Stimulated activated memory B cell treated with anti-CD40 and anti-IgM and Interleukin-4, amounts not matched to agents 10 μg/mL and 1 μg/mL and 100 μg/mL, for 72 hours (primary cell): Measurements from ENCODE around the gene DCANP1.
A peak's percentile ranks its signal among the peaks of the same experiment; 100 is the strongest.

ENCODE experiments used
- ATAC-seq: fragments of 150-1000 bp; cut with Tn5 transposase; 2 replicates; pipeline ENCODE4 v1.10.0; 2021
- H3K27ac Mint-ChIP-seq: one replicate; pipeline ENCODE4 v1.8.0; 2022; ENCODE audit warnings: mild to moderate bottlenecking, mixed read lengths
- H3K27me3 Mint-ChIP-seq: one replicate; pipeline ENCODE4 v1.8.0; 2022; ENCODE audit warnings: mixed read lengths
- H3K36me3 Mint-ChIP-seq: one replicate; pipeline ENCODE4 v1.8.0; 2022; ENCODE audit warnings: mixed read lengths
- H3K4me1 Mint-ChIP-seq: one replicate; pipeline ENCODE4 v1.8.0; 2022; ENCODE audit warnings: mixed read lengths
- H3K4me3 Mint-ChIP-seq: one replicate; pipeline ENCODE4 v1.8.0; 2022; ENCODE audit warnings: mild to moderate bottlenecking, moderate library complexity, mixed read lengths
- H3K9me3 Mint-ChIP-seq: one replicate; pipeline ENCODE4 v1.8.0; 2022; ENCODE audit warnings: mixed read lengths

Gene DCANP1

DNA sequence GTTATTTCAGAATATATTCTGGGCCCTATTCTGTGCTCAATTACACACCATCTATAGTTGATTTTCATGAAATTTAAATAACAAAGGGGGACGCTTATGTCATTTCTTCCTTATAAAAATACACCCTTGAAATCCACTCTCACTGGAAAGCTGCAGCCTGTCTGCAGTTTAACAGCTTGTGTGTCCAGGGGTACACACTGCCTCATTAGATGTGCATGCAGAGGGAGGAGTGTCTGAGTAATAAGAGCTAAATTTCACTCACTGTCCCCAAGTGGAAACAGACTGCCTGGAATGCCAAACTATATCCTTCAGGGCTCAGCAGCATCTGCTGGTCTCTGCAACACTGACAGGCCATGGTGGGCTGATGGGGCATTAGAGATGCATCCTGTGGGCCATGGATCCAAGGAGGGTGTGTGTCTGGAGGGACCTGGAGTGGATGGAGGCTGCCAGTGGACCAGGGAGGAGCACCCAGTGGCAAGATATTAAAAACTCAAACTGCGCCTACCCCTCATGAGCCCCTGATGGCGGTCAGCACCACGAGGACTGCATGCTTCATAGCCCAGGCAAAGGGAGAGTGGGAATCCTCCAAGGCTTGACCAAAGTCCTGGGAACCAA is 20.8 kb upstream of the DCANP1 start:
- Mint-ChIP-seq H3K27ac (no peak overlapping the region), H3K27me3 (peaks cover 60% of the 10 kb centered on the region)
- ATAC-seq, result no peak

DNA sequence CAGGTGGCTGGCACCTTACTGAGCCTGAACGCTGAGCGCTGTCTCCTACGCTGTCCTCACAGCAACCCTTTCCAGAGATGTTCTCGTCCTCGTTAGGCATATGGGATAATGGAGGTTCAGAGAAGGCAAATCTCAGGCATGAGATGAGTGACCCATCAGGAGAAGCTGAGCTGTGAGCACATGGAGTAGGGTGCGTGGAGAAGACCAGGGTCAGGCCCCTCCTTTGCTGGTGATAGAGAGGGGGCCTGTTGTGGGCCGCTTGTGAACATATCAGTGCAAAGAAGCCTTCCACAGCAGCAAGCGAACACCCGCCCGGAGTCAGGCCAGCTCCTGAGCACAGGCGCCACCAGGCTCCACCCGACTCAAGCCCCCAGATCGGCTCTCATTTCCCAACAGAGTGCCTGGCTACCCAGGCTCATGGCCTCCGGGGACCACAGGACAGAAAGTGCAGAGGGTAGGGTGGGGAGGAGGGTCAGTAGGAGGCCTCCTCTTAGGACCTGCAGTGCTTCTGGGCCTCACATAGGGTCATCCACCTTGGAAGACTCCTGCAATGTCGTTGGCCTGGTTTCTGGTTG is 20.0 kb upstream of the DCANP1 start:
- peaks cover 8% of the 10 kb centered on the region for H3K4me1 Mint-ChIP-seq
- H3K27ac Mint-ChIP-seq, result no peak overlapping the region
- H3K36me3 Mint-ChIP-seq, result no peaks in the 10 kb centered on the region
- H3K4me3 Mint-ChIP-seq, result no peak overlapping the region
- no peaks in the 10 kb centered on the region for H3K9me3 Mint-ChIP-seq
- no peak for ATAC-seq
- peaks cover 60% of the 10 kb centered on the region for H3K27me3 Mint-ChIP-seq

More for the DNA sequence above, 20.8 kb upstream of the DCANP1 start:
- H3K4me3 Mint-ChIP-seq, result no peak overlapping the region
- H3K9me3 Mint-ChIP-seq, result no peaks in the 10 kb centered on the region
- H3K4me1 Mint-ChIP-seq, result peaks cover 8% of the 10 kb centered on the region
- H3K36me3 Mint-ChIP-seq, result no peaks in the 10 kb centered on the region

DNA sequence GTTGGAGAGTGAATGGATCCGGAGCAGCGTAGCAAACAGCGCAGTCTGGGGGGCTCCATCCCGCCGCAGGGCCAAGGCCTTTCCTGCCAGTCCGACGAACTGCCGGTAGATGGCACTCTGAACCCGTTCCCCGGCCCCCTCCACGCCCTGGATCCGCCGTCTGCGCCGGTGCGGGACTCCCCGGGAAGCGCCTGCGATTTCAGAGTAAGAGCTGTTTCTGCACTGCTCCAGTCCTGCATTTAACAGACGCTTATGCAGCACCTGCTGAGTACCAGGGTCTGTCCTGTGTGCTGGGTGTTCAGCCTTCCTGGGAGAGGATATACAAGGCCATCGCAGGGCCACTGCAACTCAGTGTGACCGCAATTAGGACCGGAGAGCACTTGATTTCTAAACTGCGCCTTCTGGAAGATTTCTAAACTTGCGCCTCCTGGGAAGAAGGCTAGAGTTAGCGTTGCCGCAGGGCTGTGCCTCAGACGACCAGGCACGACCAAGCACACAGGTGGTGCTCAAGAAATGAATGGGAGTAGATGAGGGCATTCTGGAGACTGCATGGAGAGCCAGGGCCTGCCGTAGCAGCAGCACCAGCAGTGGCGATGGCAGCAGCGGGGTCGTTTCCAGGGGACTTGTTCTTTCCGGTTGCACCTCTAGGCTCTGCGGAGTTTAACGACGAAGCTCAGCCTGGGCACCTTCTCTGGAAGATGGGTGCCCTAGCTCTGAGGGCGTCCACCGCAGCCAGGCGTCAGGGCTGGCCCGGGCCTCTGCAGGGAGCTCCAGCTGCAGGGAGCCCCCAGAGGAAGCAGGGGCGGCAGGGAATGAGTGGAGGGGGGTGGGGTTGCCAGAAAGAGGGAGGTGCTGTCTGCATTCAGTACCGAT is 19.3 kb upstream of the DCANP1 start:
- Mint-ChIP-seq H3K36me3 (no peaks in the 10 kb centered on the region), H3K4me3 (peak overlapping the region; percentile 61), H3K9me3 (no peaks in the 10 kb centered on the region), H3K27ac (no peak overlapping the region), H3K27me3 (peaks cover 60% of the 10 kb centered on the region), H3K4me1 (peaks cover 8% of the 10 kb centered on the region)
- peak; percentile 79 for ATAC-seq

DNA sequence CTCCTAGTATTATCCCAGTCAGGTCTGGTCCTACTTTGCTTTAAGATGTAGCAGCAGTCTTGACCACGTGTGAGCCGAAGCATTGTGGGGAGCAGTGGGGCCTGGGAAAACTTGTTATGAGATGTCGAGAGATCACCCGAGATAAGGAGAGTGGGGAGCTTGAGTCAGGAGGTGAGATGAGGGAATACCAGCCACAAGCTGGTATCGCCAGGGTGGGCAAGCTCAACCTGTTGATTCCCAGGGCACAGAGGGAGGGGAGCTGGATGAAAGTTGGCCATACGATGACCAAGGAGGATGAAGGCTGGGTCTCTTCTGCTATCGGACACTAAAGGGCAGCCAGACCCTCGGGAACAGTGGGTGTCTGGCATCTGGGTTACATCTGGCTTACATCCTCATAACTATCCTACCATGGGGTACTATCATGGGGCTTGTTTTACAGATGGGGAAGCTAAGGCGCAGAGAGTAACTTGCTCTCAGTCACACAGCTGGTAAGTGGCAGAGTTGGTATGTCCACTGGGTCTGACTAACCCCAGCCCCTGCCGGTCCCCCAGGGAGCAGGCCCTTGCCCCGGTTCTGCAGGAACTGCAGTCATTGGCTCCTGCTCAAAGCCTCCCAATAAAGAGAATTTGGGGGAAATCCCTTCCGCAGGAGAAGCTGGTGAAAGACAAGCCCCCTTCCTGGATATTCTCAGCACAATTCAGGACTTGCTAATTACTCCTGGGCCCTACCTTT is 18.4 kb upstream of the DCANP1 start:
- no peak for ATAC-seq
- peaks cover 65% of the 10 kb centered on the region for H3K27me3 Mint-ChIP-seq
- H3K4me3 Mint-ChIP-seq, result no peak overlapping the region
- H3K4me1 Mint-ChIP-seq, result peaks cover 8% of the 10 kb centered on the region
- no peaks in the 10 kb centered on the region for H3K9me3 Mint-ChIP-seq
- H3K36me3 Mint-ChIP-seq, result no peaks in the 10 kb centered on the region
- no peak overlapping the region for H3K27ac Mint-ChIP-seq

DNA sequence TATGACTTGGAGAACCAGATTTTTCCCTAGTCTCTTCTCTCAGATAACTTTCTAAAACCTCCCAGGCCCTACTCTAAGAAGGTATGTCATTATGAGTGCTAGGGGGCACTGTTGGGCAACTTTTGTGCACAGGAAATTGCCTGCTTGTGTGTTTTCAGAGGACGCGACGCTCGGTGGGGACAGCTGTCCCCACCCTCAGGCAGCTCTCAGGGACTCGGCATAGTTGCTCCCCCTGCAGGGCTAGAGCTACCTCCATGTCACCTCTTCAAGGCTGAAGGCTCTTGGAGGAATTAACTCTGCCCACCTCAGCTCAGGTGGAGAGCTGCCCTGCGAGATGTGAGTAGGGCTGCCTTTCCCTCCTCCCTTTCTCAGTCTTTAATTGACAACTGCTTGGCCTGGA is 15.2 kb upstream of the DCANP1 start:
- Mint-ChIP-seq H3K9me3 (no peaks in the 10 kb centered on the region), H3K27ac (no peak overlapping the region), H3K4me1 (peaks cover 8% of the 10 kb centered on the region), H3K27me3 (peaks cover 71% of the 10 kb centered on the region), H3K4me3 (no peak overlapping the region), H3K36me3 (no peaks in the 10 kb centered on the region)
- ATAC-seq, result peak; percentile 60

DNA sequence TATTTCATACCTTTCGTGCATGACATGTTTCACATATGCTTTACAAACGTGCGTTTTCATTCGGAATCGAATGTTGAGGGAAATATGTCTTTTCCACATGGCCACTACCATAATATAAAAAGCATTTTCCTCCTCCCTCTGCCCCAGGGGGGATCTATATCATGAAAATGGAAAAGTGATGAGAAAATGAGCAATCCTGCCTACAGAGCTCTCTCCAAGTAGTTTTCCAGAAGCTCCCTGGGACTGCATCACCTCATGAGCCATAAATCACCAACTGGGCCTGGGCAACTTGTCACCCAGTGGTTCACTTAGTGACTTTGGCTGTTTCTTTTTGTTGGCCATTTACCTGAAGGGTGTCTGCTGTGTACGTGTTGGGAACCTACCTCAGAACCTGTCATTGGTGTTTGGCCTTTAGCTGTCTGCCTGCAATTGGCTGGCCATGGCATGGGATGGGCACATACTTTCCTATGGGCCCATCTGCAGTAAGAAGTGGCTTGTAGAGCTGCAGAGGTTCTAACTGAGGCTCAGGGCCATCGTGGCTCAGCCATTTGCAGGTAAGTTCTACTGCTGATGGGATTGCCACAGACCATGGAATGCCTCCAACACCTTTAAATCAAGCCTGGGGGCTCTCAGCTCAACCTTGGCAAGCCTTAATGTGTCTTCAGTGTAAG is 14.5 kb upstream of the DCANP1 start:
- ATAC-seq, result no peak
- H3K4me1 Mint-ChIP-seq, result peaks cover 10% of the 10 kb centered on the region

DNA sequence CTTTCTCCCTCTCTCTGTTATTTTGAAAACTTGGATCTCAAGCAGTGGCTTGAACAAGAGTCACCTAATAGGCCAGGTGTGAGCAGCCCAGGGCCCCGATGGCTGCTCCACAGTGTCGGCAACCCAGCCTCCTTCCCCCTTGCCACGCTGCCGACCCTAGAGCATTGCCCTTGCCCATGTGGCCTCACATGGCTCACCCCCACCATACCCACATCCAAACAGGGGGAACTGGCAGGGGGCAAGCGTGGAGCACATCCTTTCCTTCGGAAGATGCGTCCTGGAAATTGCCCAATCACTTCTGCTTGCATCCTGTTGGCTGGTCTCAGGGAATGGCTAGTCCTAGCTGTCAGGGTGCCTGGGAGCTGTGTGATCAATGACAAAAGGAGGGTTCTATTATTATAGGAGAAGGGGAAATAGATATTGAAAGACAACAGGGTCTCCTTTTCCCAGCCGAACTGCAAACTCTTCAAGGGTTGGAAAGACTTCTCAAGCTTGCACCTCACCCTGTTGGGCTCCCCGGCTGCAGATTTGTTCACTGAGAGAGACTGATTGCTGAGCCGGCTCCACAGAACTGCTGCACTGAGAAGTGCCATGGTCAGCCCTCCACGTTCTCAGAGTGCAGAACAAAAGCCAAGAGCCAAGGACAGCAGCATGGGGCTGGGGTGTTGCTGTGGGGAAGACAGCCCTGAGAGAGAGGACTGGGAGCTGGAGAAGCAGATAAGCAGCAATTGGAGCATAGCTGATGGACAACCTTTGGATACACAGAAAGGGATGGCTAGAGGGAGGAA is 13.3 kb upstream of the DCANP1 start:
- no peaks in the 10 kb centered on the region for H3K36me3 Mint-ChIP-seq
- no peak overlapping the region for H3K27ac Mint-ChIP-seq
- peaks cover 11% of the 10 kb centered on the region for H3K4me1 Mint-ChIP-seq
- no peaks in the 10 kb centered on the region for H3K9me3 Mint-ChIP-seq
- no peak overlapping the region for H3K4me3 Mint-ChIP-seq
- ATAC-seq, result no peak
- H3K27me3 Mint-ChIP-seq, result peaks cover 52% of the 10 kb centered on the region

More for the DNA sequence above, 14.5 kb upstream of the DCANP1 start:
- H3K9me3 Mint-ChIP-seq, result no peaks in the 10 kb centered on the region
- no peaks in the 10 kb centered on the region for H3K36me3 Mint-ChIP-seq
- no peak overlapping the region for H3K27ac Mint-ChIP-seq
- H3K4me3 Mint-ChIP-seq, result no peak overlapping the region
- H3K27me3 Mint-ChIP-seq, result peaks cover 64% of the 10 kb centered on the region

DNA sequence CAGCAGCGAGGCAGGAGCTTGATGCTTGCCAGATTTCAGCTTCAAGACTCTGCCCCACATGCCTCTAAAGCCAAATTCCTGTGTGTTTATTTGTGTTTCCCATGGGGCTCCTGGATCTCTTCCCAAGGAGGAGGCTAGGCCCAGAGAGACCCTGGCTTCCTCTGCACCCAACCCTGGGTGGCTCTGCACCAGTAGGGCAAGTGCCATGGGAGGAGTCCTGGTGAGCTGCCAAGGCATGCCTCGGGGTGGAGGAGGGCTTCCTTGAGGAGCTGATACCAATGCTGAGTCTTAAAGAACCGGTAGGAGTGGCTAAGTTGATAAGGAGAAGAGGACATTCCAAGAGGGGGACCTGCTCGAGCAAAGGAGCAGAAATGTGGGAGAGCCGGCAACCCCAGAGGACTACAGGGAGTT is 11.8 kb upstream of the DCANP1 start:
- Mint-ChIP-seq H3K9me3 (no peaks in the 10 kb centered on the region), H3K4me1 (peaks cover 11% of the 10 kb centered on the region), H3K36me3 (no peaks in the 10 kb centered on the region), H3K27me3 (peaks cover 49% of the 10 kb centered on the region), H3K4me3 (no peak overlapping the region), H3K27ac (no peak overlapping the region)
- ATAC-seq, result no peak

DNA sequence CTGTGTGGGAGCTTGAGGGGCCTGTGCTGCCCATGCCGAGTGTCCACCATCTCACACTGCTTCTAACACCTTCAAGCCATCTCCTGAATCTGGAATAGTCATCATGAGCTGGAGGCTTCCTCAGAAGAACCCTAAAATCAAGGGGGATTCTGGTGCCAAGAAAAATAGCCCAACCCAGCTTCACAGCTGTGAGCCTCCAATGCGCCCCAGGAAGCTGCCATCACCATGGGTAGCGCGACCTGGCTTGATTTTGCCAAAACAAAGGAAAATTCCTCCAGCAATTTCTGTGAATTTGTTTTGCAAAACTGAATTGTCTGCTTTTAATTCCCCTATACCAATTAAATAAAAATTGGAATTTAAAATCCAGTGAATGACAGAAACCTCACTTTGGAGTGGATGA is 11.2 kb upstream of the DCANP1 start:
- peaks cover 49% of the 10 kb centered on the region for H3K27me3 Mint-ChIP-seq
- no peak overlapping the region for H3K27ac Mint-ChIP-seq

DNA sequence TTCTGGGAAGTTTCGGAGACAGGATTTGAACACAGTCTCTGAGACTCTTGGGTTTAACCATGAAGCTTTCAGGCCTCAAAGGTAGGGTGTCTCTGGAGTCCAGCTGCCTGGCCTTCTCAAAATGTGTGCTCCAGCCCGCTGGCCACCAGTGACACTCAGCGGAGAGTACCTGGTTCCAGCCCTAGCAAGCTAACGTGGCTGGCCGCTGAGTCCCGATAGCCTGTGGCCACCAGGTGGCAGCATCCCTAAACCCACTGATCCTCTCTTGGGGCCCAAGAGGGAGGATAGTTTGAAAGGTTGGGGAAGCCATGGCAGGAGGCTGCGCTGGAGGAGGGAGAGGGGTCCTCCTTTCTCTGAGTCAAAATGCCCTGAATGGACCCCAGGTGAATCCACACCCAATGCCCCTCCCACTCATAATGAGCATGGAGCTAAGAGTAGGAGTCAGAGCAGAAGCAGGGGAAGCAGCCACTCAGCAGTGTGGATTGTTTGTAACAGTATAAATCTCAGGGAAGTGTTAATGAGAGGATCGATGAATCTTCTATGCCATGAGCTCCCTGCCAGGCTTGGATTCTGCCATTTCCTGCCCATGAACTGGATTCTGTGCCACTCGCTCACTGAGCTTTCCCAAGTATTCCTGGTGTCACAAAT is 10.4 kb upstream of the DCANP1 start:
- H3K27me3 Mint-ChIP-seq, result peaks cover 55% of the 10 kb centered on the region
- H3K36me3 Mint-ChIP-seq, result no peaks in the 10 kb centered on the region
- H3K4me3 Mint-ChIP-seq, result no peak overlapping the region
- H3K9me3 Mint-ChIP-seq, result peaks cover 4% of the 10 kb centered on the region
- peak; percentile 37 for ATAC-seq
- peaks cover 13% of the 10 kb centered on the region for H3K4me1 Mint-ChIP-seq
- H3K27ac Mint-ChIP-seq, result no peak overlapping the region

More for the DNA sequence above, 11.2 kb upstream of the DCANP1 start:
- ATAC-seq, result no peak
- Mint-ChIP-seq H3K36me3 (no peaks in the 10 kb centered on the region), H3K4me3 (no peak overlapping the region), H3K4me1 (peaks cover 11% of the 10 kb centered on the region), H3K9me3 (no peaks in the 10 kb centered on the region)

DNA sequence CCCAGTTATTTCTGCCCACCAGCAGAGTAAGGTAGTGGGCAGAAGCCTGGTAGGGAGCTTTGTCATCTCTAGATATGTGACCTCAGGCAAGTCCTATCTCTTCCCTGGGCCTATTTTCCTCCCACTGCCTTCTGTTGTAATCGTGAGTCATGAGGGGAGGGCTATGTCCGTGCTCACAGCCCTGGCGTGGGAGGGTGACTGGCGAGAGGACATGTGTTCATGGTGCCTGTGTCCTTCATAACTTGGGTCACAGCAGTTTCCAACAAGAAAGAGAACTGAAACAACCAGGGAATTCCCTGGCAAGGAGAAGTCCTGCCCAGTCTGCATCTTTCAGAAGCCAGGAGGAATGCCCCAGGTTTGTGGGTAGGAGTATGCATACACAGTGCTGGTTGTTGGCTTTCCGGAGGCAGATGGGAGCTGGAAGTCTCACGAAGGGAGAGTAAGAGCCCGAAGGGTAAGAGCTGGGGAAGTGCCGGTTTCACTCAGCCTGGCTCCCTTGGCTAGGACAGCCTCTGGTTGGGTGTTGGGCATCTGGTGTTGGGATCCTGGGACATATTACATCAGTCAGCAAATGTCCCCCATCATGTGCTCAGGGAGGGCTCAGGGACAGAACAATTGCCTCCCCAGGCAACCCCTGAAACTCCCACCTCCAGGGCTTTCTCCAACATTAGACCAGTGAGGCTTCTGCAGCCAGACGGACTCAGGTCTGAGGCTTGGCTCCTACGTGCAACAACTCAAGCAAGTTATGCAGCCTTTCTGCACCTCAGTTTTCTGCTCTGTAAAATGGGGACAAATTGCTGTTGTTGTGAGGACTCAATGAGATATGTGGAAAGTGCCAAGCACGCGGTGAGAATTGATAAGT is 9.3 kb upstream of the DCANP1 start:
- H3K27ac Mint-ChIP-seq, result no peak overlapping the region
- ATAC-seq, result peak; percentile 89
- peaks cover 55% of the 10 kb centered on the region for H3K27me3 Mint-ChIP-seq
- H3K4me3 Mint-ChIP-seq, result no peak overlapping the region
- peaks cover 20% of the 10 kb centered on the region for H3K4me1 Mint-ChIP-seq
- peaks cover 7% of the 10 kb centered on the region for H3K9me3 Mint-ChIP-seq
- no peaks in the 10 kb centered on the region for H3K36me3 Mint-ChIP-seq

DNA sequence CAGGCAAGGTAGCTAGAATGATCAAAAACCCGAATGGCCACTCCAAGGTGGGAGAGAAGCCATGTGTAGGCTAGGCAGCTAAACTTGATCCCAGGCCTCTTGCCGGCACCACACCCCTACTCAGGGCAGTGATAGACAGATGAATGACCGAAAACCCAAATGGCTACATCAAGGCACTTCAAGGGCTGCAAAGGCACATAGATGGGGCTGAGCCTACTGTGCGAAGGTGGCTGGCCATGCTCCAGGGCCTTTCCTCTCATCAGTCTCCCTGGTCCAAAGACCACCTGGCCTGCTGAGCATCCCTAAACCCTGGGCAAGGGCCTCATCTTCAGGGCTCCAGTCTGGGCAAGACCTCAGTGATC is 8.7 kb upstream of the DCANP1 start:
- ATAC-seq, result no peak
- Mint-ChIP-seq H3K36me3 (no peaks in the 10 kb centered on the region), H3K4me3 (no peak overlapping the region)

DNA sequence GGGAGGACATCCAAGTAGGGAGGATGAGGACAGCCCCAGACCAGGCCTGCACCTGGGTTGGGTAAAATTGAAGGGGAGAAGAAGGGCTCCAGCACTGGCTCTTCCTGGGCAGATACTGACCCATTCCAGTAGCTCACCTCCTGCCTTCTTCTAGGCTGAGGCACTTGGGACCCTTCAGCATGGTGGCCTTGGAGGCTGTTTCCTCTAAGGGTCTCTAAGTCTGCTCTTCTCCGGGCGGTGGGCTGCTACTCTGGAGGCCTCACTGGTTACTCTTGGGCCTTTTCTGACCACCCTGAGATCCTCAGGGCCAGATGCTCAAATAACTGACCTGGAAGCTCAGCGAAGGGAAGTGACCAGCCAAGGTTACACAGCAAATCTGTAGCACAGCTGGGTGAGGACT is 7.8 kb upstream of the DCANP1 start:
- Mint-ChIP-seq H3K27me3 (peaks cover 45% of the 10 kb centered on the region), H3K9me3 (peaks cover 7% of the 10 kb centered on the region), H3K27ac (no peak overlapping the region), H3K4me1 (peaks cover 28% of the 10 kb centered on the region), H3K36me3 (no peaks in the 10 kb centered on the region), H3K4me3 (no peak overlapping the region)
- ATAC-seq, result no peak

More for the DNA sequence above, 8.7 kb upstream of the DCANP1 start:
- H3K4me1 Mint-ChIP-seq, result peaks cover 23% of the 10 kb centered on the region
- peaks cover 53% of the 10 kb centered on the region for H3K27me3 Mint-ChIP-seq
- H3K27ac Mint-ChIP-seq, result no peak overlapping the region
- H3K9me3 Mint-ChIP-seq, result peaks cover 7% of the 10 kb centered on the region
